GM18951 (cell line): ENCODE data around the gene ERCC5.

Experiments used
- POLR2A ChIP-seq: IDR thresholded peaks from 4 replicates; pipeline ENCODE4 v1.6.1; 2011; ENCODE audit warnings: mild to moderate bottlenecking; ENCODE audit not compliant: insufficient read length, insufficient read depth; ENCODE audit errors: extremely low read depth
- in situ Hi-C: fragments of 300-500 bp; cut with MboI; formaldehyde crosslinking; loops from one replicate; pipeline ENCODE4 v1.12.0; 2022; ENCODE audit warnings: low sequenced_read_pairs, mixed read lengths, inconsistent platforms; ENCODE audit not compliant: unreplicated experiment

The ERCC5 gene

DNA sequence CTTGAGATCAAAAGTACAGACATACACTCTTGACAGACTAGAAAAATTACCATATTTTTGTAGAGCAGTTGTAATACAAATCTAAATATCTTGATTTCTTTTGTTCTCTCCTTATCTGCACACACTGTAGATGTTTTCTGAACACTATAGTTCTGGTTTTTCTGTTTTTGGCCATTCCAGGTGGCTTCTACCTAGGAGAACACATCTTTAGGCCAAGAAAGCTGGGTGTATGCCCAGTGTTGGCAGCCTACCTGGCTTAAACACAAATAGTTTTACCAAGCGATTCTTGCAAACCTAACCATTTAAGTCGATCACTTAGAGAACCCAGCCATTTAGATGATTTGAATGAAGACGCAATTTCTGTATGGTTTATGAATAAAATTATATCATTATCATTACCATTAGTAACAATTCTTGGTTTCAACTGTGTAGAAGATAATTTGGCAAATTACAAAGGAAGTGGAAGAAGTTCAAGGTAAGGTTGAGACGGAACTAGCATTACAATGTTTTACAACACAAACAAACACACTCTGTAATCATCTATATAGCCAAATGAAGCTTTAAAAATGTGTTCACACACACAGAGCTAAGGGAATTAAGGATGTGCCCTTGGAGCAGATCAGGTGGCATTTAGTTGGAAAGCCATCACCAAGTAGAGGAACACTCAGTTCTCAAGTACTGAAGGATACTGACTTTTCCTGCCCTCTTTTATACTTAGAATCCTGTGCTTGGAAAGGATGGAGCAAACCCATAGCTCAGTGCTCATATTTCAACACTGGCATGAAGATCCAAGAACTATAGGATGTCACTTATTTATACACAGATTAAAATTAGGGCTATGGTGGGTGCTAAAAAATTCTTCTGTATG is 36.2 kb downstream of the ERCC5 start:
- TF ChIP-seq POLR2A: no peak
- in situ Hi-C loops: no loop called here

DNA sequence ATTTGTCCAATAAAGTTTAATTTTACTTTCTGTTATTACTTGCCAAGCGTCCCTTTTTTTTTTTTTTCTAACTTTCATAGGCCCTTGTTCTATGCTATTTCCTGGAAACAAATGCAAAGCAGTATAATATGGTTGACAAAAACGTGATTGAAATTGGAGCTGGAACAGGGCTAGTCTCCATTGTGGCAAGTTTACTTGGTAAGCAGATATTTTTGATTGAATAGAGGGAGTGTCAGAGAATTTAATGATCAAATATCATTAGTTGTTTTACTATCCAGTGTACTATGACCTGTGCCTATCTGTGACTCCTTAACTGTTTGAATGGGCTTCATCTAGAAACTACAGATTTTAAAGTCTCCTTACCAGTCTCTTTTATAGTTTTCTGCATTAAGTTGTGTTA is 46.7 kb downstream of the ERCC5 start:
- in situ Hi-C loops: no loop called here
- no peak for TF ChIP-seq POLR2A

DNA sequence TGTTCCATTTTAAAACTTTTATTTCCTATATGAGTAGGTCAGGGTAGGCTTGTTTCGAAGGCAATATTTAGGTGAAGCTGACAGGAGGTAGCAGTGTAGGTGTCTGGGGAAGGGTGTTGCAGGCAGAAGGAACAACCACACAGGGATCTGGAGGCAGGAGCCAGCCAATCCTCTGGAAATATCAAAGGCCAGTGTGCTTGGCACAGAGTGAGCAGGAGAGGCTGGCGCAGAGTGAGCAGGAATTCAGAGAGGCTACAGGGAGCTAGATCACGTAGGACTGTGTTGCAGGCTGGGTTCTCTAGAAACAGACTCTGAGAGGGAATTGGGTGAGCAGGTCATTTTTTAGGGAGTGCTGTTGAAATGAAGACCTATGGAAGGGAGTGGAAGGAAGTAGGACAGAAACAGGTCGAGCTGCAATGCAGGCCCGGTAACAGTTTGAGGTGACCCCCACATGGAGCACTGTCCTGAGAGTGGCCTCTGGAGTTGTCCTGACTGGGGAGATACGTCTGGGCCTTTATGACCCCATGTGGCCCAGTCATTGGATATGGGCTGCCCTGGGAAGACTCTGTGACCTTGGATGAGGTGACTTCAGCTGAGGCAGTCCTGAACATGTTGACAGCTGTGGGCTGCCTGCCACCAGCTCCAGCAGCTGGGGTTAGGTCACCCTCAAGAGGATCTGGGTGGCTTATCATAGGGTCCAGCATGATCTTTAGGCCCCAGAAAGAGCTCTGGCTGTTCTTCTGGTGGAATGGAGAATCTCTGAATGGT is 51.7 kb downstream of the ERCC5 start:
- in situ Hi-C loops: no loop called here
- TF ChIP-seq POLR2A: no peak

DNA sequence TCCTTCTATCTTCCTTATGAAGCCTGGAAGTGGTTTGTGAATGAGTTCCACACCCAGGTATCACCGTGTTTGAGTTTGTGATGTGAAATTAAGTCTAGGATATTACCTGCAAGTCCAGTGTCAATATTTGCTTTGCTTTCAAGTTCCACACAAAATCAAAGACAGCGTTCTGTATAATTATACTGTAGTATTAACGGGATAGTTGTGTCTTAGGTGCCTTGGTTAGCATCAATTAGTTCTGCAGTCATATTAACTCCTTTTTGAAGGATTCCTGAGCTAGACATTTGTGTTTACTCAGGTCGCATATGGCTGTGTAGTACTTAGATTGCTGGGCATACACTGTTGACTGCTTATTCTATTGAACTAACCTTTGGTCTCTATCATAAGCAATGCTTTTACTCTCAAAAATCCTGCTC is 54.4 kb downstream of the ERCC5 start:
- TF ChIP-seq POLR2A: no peak
- in situ Hi-C loops: no loop called here

DNA sequence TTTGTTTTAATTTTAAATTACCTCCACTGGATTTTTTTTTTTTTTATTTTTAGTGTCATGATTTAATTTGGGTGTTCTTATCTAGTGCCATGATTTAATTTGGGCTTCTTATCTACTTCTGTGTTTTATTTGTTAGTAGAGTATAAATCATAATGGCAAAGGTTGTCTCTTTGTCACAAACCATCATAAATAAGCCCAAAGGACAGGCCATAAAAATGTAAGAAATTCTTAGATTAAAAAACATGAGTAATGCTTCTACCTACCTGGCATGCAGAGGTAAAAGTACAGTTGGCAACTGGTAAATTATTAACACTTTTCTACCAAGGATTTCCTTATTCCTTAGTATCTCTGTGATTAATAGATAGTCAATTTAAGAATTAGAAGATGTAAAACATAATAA is 55.2 kb downstream of the ERCC5 start:
- in situ Hi-C loops: no loop called here

DNA sequence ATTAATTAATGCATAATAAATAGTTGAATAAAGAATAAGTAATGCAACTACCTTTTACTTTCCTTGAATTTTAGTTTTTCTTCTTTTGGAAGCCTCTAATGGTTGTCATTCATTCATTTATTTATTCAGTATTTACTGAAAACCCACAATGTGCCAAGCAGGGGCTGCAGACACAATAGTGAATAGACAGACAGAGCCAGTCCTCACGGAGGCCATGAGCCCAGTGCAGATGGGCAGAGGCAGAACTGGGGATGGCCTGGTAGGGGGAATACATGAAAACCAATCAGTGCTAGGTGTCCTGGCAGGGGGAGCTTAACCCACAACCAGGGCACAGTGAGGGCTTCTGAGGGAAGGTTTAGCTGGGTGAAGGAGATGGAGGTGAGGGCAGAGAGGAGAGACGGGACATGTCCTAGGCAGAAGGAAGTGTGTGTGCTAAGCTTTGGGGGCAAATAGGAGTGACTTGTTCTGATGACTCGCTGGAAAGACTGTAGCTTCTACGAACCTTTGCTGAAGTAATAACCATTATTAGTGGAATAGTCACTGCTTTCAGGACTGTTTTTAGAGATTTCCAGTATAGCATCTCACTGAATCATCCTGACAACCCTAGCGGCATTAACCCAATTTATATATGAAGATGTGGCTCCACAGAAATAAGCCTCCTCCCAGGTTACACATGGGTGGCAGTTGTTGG is 55.9 kb downstream of the ERCC5 start:
- in situ Hi-C loops: no loop called here
- TF ChIP-seq POLR2A: no peak

More for the DNA sequence above, 55.2 kb downstream of the ERCC5 start:
- TF ChIP-seq POLR2A: no peak

DNA sequence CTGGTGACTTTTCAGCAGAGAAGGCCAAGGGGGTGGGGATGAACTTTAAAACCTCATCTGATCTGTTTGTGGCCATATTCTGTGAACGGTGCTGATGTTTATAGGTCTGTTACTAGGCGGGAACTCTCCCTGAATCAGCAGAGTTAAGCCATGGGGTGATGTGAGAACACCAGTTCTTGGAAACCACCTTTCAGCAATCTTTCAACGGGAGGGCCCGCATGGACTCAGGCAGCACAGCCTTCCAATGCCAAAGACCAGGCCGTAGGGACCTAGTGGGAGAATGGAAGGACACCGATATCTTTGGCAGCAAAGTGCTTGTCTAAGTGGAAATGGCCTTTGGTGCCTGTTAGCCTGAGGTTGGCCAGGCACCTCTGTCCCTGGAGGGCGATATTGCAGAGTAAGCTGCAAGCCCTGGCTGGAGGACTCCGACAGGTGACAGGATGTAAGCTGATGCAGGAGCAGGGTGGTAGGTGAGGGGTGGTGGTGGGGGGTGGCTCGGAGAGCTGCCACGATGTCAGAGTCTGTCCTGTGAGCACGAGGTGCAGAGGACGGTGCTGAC is 57.0 kb downstream of the ERCC5 start:
- in situ Hi-C loops: no loop called here
- TF ChIP-seq POLR2A: no peak

DNA sequence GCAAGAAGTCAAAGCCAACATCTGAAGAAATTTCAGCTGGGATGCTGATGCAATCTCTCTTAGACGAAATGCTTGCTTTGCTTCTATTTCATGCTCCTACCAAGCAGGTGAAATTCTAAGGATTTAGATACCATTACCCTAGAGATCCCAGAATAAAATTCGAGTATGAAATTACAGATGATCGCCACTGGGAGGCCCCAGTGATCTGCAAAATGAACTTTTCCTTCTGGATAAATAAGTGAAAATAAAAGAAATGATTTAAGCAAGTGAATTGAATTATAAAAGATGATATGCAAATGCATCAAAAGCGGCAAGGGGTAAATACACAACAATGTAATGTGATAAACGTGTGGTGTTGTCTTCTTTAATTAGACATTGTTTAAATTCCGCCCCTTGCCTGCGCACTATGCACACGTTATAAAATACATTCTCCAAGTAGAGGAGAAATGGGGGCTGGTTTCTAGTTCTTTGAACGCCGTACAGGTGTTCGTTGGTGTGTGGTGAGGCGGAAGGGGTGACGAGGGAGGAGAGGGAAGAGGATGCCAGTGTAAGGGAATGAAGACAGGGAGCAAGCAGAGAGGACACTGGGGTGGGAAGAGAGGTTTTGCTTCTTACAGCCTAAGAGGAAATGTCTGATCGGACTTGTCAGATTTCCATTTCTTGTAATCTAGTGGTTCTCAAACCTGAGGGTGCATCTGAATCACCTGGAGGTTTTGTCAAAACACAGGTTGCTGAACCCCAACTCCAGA is 58.0 kb downstream of the ERCC5 start:
- no peak for TF ChIP-seq POLR2A
- in situ Hi-C loops: no loop called here

DNA sequence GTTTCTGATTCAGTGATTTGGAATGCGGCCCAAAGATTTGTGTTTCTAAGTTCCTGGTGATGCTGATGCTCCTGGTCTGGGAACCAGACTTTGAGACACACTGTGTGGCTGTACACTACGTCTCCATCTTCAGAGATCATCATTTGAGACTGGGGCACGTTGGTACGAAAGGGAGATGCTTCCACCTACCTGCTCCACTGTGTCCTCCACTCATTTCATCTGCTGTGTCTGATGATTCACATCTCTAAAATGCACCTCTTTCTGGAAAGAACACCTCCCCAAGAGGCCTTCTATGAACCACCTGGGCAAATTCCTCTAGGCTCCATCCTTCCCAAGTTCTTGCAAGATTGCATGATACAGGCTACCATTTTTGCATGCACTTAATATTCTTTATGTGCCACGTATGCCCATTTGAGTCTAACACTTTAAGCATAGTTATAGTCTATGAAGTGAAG is 58.6 kb downstream of the ERCC5 start:
- no peak for TF ChIP-seq POLR2A
- in situ Hi-C loops: no loop called here

DNA sequence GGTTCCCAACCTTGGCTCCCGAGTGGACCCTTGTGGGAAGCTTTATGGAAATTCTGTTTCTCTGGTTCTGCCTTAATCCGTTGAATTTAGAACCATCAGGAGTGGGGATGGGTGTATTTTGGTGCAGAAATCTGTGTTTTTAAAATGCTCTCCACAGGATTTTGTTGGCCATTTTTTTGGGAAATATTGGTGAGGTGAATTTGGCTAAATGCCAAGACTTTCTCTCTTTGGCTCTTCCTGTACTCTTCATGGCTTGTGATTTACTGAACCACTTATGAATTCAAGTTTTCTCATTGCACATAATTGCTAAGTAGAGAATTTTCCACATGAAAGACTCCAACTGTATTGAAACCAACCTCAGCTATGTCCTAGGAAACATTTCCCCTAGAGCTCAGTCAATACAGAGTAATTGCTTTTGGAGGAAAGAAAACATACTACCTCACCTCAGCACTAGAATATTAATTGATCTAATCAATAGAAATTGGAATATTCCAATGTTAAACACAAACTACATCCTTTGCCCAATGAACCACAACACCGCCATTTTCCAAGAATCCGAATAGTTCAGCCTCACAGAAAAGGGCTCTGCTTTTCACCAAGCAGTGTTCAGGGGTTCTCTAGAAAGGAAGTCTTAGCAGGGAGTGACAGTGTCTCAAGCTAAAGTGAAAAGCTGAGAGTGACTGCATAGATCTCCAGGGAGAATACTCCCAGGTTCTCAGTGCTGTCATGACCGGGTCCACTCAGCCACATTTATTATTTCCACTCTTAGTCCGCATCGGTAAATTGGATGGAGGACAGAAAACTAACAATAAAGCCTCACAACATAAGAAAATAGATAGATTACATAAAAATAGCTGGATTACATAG is 60.3 kb downstream of the ERCC5 start:
- no peak for TF ChIP-seq POLR2A
- in situ Hi-C loops: no loop called here

DNA sequence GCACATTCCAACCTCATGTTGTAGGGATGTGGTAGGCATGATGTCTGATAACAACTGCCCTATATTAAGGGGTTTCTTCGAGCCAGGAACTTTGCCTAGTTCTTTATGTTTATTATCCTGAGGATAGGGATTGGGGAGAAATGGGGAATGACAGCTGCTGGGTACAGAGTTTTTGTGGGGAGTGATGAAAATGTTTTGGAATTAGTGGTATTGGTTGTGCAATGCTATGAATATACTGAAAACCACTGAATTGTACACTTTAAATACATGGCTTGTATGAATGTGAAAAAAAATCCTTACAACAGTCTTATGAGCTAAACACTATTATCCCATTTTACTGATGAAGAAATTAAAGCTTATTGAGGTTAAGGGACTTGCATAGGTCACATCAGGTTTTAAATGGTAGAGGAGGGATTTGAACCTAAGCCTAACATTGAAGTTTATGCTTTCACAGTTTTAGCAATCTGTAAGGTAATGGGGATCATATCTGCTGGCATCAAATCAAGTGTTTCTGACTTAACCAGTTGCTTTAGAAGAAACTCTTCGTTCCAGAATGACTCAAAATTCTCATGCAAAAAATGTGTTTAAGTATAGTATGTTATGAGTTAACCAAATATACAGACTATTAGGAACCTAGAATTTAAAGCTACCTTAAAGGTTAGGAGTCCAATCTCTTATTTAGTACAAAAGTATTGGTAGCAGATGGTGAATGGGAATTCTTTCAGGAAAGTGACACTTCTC is 61.4 kb downstream of the ERCC5 start:
- in situ Hi-C loops: no loop called here
- no peak for TF ChIP-seq POLR2A
